Dedifferentiated amniotic fluid mesenchymal stem cell (primary cell): ENCODE measurements around the gene NENF.
"Not testable (repeated sequence)": the region's sequence is repeated elsewhere in the genome, so short reads cannot be mapped to it uniquely, and the experiment has no call there.

ENCODE experiments used
- DNase-seq: peaks from one replicate; pipeline ENCODE4 v3.0.0-alpha.2; 2016; ENCODE audit errors: extremely low spot score

The NENF gene

GRCh38 chr1:212432661-212433576 lies at the start of gene NENF:
Gene NENF, plus strand, starts transcription at chr1:212432920. Its CDS starts 24 bp downstream, at chr1:212432944.
- DNase-seq, result peak; percentile 67

GRCh38 chr1:212386029-212386428 lies 46.7 kb upstream of the NENF start:
- DNase-seq, result no peak

GRCh38 chr1:212388985-212389716 lies 43.6 kb upstream of the NENF start:
- no peak for DNase-seq

- not testable (repeated sequence) for DNase-seq
These were observed 36.9 kb upstream of the NENF start for GRCh38 chr1:212395678-212396437.

GRCh38 chr1:212396638-212397037 lies 36.1 kb upstream of the NENF start:
- DNase-seq, result no peak

- DNase-seq, result no peak
These were observed 35.5 kb upstream of the NENF start for GRCh38 chr1:212397171-212397570.

- DNase-seq, result no peak
These were observed 31.7 kb upstream of the NENF start for GRCh38 chr1:212401042-212401441.

- DNase-seq, result no peak
These were observed 30.7 kb upstream of the NENF start for GRCh38 chr1:212401838-212402582.

GRCh38 chr1:212402666-212403321 lies 29.9 kb upstream of the NENF start:
- DNase-seq, result no peak

GRCh38 chr1:212410231-212410820 lies 22.4 kb upstream of the NENF start:
- no peak for DNase-seq

- no peak for DNase-seq
These were observed 20.3 kb upstream of the NENF start for GRCh38 chr1:212412374-212412773.

GRCh38 chr1:212413902-212414327 lies 18.8 kb upstream of the NENF start:
- DNase-seq, result no peak

- DNase-seq, result peak; percentile 69
These were observed 18.2 kb upstream of the NENF start, which contains the start of gene PACC1 for GRCh38 chr1:212414328-212415106. Gene PACC1, minus strand, starts transcription at chr1:212414886. Its CDS starts 129 bp downstream, at chr1:212414757.

GRCh38 chr1:212415107-212415841 lies 17.4 kb upstream of the NENF start:
- no peak for DNase-seq

- DNase-seq, result no peak
These were observed 11.6 kb upstream of the NENF start for GRCh38 chr1:212421165-212421564.

- DNase-seq, result no peak
These were observed 8.8 kb upstream of the NENF start for GRCh38 chr1:212423879-212424278.

- no peak for DNase-seq
These were observed 4.2 kb upstream of the NENF start for GRCh38 chr1:212428496-212428895.

- DNase-seq, result peak; percentile 34
These were observed 2.3 kb upstream of the NENF start for GRCh38 chr1:212430416-212430815.

GRCh38 chr1:212430955-212431394 lies 1.7 kb upstream of the NENF start:
- DNase-seq, result no peak
